ENCODE results near the gene ANKS4B.

The ANKS4B gene

GRCh38 chr16:21302454-21302853 lies 69.0 kb downstream of the ANKS4B start:
- no peak for DNase-seq

GRCh38 chr16:21302898-21303528 lies 69.5 kb downstream of the ANKS4B start:
- DNase-seq = peak; percentile 53
